Chondrocyte (in vitro differentiated cells): ENCODE measurements around the gene RIMS1. TPM values are rescaled to one million over a fixed set of nuclear protein-coding genes. Genes with fewer than 3 reads are reported as not detected.

Source experiments
- DNase-seq: peaks from one replicate; pipeline ENCODE4 v3.0.0; 2021; ENCODE audit warnings: mixed read lengths, low spot score
- H3K27ac Mint-ChIP-seq: one replicate; pipeline ENCODE4 v1.8.0; 2021; ENCODE audit warnings: mild to moderate bottlenecking, moderate library complexity, mixed read lengths; ENCODE audit not compliant: unreplicated experiment
- H3K27me3 Mint-ChIP-seq: 2 replicates; pipeline ENCODE4 v1.8.0; 2021; ENCODE audit warnings: low read depth, mixed read lengths
- H3K36me3 Mint-ChIP-seq: 2 replicates; pipeline ENCODE4 v1.8.0; 2021; ENCODE audit warnings: low read depth, mixed read lengths
- H3K4me1 Mint-ChIP-seq: 2 replicates; pipeline ENCODE4 v1.8.0; 2021; ENCODE audit warnings: low read depth, mild to moderate bottlenecking, mixed read lengths
- H3K4me3 Mint-ChIP-seq: one replicate; pipeline ENCODE4 v1.8.0; 2021; ENCODE audit warnings: mild to moderate bottlenecking, moderate library complexity, mixed read lengths; ENCODE audit not compliant: unreplicated experiment
- H3K9me3 Mint-ChIP-seq: 2 replicates; pipeline ENCODE4 v1.8.0; 2021; ENCODE audit warnings: low read depth, mixed read lengths
- CTCF ChIP-seq: fragments of 200-600 bp; sonication (generic); IDR thresholded peaks from 2 replicates; pipeline ENCODE4 v1.5.0; 2021; ENCODE audit warnings: antibody characterized with exemption, mild to moderate bottlenecking, moderate library complexity
- total RNA-seq: library from RNA; stranded (reverse); gene quantifications from 3 replicates; pipeline ENCODE4 v1.2.1, GENCODE V29; 2021

The RIMS1 gene
- total RNA-seq, 1 donor from 2014 or later = 6.6 TPM

- no peak overlapping the region for H3K27ac Mint-ChIP-seq
- H3K4me3 Mint-ChIP-seq = no peak overlapping the region
- no peaks in the 10 kb centered on the region for H3K9me3 Mint-ChIP-seq
- H3K27me3 Mint-ChIP-seq = no peaks in the 10 kb centered on the region
- TF ChIP-seq CTCF = no peak
- H3K4me1 Mint-ChIP-seq = peaks cover 13% of the 10 kb centered on the region
- no peaks in the 10 kb centered on the region for H3K36me3 Mint-ChIP-seq
- no peak for DNase-seq
These were observed 485.1 kb downstream of the RIMS1 start for GRCh38 chr6:72371473-72371872.

- H3K27me3 Mint-ChIP-seq = no peaks in the 10 kb centered on the region
- no peaks in the 10 kb centered on the region for H3K36me3 Mint-ChIP-seq
- H3K4me1 Mint-ChIP-seq = peaks cover 10% of the 10 kb centered on the region
- TF ChIP-seq CTCF = no peak
- no peaks in the 10 kb centered on the region for H3K9me3 Mint-ChIP-seq
- H3K27ac Mint-ChIP-seq = no peak overlapping the region
- H3K4me3 Mint-ChIP-seq = no peak overlapping the region
- DNase-seq = no peak
These were observed 487.8 kb downstream of the RIMS1 start for GRCh38 chr6:72374172-72374571.

GRCh38 chr6:72374857-72375256 is 488.5 kb downstream of the RIMS1 start:
- Mint-ChIP-seq H3K9me3 (no peaks in the 10 kb centered on the region), H3K4me1 (peaks cover 10% of the 10 kb centered on the region), H3K27ac (no peak overlapping the region), H3K36me3 (no peaks in the 10 kb centered on the region), H3K4me3 (no peak overlapping the region), H3K27me3 (no peaks in the 10 kb centered on the region)
- no peak for TF ChIP-seq CTCF
- DNase-seq = no peak

- Mint-ChIP-seq H3K36me3 (no peaks in the 10 kb centered on the region), H3K4me1 (peaks cover 4% of the 10 kb centered on the region), H3K27ac (no peak overlapping the region), H3K27me3 (no peaks in the 10 kb centered on the region), H3K4me3 (no peak overlapping the region), H3K9me3 (no peaks in the 10 kb centered on the region)
- no peak for DNase-seq
- TF ChIP-seq CTCF = no peak
These were observed 490.4 kb downstream of the RIMS1 start for GRCh38 chr6:72376736-72377135.

- no peak for TF ChIP-seq CTCF
- DNase-seq = no peak
- Mint-ChIP-seq H3K9me3 (no peaks in the 10 kb centered on the region), H3K4me1 (no peaks in the 10 kb centered on the region), H3K27me3 (peaks cover 1% of the 10 kb centered on the region), H3K36me3 (peaks cover 2% of the 10 kb centered on the region), H3K27ac (no peak overlapping the region), H3K4me3 (no peak overlapping the region)
These were observed 494.7 kb downstream of the RIMS1 start for GRCh38 chr6:72381076-72381475.
